ENCODE results near the gene SRRM2.

Gene SRRM2

DNA sequence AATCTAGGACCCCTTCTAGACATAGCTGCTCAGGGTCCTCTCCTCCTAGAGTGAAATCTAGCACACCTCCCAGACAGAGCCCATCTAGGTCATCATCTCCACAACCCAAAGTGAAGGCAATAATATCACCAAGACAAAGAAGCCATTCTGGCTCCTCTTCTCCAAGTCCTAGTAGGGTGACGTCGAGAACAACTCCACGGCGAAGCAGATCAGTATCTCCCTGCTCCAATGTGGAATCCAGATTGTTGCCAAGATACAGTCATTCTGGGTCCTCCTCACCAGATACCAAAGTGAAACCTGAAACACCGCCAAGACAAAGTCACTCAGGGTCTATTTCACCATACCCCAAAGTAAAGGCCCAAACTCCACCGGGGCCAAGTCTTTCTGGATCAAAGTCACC, 10.7 kb downstream of the SRRM2 start:
- no peak for DNase-seq

DNA sequence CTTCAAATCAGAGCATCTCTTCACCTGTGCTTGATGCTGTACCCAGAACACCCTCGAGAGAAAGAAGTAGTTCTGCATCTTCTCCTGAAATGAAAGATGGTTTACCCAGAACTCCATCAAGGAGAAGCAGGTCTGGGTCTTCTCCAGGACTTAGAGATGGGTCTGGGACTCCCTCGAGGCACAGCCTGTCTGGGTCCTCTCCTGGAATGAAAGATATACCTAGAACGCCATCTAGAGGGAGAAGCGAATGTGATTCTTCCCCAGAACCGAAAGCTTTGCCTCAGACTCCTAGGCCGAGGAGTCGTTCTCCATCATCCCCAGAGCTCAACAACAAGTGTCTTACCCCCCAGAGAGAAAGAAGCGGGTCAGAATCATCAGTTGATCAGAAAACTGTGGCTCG, 12.3 kb downstream of the SRRM2 start:
- DNase-seq: no peak

DNA sequence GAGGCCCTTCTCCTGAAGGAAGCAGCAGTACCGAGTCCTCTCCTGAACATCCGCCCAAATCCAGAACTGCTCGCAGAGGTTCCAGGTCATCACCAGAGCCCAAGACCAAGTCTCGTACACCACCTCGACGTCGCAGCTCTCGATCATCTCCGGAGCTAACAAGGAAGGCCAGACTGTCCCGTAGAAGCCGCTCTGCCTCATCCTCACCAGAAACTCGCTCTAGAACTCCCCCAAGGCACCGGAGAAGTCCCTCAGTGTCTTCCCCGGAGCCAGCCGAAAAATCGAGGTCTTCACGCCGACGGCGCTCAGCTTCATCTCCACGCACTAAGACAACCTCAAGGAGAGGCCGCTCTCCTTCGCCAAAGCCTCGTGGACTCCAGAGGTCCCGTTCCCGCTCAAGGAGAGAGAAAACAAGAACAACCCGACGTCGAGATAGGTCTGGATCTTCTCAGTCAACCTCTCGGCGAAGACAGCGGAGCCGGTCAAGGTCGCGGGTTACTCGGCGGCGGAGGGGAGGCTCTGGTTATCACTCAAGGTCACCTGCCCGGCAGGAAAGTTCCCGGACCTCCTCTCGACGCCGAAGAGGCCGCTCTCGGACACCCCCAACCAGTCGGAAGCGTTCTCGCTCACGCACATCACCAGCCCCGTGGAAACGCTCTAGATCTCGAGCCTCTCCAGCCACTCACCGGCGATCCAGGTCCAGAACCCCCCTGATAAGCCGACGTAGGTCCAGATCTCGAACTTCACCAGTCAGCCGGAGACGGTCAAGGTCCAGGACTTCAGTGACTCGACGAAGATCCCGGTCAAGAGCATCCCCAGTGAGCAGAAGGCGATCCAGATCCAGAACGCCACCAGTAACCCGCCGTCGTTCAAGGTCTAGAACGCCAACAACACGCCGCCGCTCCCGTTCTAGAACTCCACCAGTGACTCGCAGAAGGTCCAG, 13.3 kb downstream of the SRRM2 start:
- DNase-seq: no peak

DNA sequence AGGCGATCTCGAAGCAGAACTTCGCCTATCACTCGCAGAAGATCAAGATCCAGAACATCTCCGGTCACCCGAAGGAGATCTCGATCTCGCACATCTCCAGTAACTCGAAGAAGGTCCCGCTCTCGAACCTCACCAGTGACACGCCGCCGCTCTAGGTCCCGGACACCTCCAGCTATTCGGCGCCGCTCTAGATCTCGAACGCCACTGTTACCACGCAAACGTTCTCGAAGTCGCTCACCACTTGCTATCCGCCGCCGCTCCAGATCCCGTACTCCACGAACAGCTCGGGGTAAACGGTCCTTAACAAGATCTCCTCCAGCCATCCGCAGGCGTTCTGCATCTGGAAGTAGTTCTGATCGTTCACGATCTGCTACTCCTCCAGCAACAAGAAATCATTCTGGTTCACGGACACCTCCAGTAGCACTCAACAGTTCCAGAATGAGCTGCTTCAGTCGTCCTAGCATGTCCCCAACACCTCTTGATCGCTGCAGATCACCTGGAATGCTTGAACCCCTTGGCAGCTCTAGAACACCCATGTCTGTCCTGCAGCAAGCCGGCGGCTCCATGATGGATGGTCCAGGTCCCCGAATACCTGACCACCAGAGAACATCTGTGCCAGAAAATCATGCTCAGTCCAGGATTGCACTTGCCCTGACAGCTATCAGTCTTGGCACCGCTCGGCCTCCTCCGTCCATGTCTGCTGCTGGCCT, 14.1 kb downstream of the SRRM2 start:
- no peak for DNase-seq

DNA sequence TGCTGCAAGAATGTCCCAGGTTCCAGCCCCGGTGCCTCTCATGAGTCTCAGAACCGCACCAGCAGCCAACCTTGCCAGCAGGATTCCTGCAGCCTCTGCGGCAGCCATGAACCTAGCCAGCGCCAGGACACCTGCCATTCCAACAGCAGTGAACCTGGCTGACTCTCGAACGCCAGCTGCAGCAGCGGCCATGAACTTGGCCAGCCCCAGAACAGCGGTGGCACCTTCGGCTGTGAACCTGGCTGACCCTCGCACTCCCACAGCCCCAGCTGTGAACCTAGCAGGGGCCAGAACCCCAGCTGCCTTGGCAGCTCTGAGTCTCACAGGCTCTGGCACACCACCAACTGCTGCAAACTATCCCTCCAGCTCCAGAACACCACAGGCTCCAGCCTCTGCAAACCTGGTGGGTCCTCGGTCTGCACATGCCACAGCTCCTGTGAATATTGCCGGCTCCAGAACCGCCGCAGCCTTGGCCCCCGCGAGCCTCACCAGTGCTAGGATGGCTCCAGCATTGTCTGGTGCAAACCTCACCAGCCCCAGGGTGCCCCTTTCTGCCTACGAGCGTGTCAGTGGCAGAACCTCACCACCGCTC, 14.8 kb downstream of the SRRM2 start:
- DNase-seq: no peak

DNA sequence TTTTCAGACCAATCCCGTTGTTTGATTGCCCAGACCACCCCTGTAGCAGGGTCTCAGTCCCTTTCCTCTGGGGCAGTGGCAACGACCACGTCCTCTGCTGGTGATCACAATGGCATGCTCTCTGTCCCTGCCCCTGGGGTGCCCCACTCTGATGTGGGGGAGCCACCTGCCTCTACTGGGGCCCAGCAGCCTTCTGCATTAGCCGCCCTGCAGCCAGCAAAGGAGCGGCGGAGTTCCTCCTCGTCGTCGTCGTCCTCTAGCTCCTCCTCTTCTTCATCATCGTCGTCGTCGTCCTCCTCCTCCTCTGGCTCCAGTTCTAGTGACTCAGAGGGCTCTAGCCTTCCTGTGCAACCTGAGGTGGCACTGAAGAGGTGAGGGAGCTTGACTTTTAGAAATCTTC, 15.5 kb downstream of the SRRM2 start:
- no peak for DNase-seq

DNA sequence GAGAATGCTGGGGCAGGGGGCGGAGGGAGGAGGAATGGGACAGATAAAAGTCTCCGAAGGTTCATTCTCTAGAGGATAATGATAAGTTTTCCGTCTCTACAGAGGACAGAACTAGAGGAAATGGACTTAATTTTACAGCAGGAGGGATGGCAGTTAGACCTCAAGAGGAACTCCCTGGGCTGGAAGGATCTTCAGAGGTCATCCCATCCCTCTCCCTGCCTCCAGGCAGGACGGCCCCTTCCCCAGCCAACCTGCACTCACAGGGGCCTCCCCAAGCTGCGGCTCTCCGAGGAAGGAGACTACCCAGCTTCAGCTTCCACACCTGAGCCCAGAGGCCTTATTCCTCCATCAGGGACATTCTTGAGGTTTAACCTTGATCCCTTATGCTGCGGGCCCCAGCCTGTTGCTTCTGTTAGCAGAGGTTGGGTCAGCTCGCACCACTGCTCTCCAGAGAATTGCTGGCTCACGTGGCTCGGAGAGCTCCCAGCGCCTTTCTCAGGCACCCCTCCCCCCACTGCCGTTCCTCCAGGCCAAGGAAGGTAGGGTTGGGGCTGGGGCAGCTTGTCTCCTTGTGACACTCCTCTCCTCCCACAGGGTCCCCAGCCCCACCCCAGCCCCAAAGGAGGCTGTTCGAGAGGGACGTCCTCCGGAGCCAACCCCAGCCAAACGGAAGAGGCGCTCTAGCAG, 16.1 kb downstream of the SRRM2 start:
- DNase-seq: no peak

DNA sequence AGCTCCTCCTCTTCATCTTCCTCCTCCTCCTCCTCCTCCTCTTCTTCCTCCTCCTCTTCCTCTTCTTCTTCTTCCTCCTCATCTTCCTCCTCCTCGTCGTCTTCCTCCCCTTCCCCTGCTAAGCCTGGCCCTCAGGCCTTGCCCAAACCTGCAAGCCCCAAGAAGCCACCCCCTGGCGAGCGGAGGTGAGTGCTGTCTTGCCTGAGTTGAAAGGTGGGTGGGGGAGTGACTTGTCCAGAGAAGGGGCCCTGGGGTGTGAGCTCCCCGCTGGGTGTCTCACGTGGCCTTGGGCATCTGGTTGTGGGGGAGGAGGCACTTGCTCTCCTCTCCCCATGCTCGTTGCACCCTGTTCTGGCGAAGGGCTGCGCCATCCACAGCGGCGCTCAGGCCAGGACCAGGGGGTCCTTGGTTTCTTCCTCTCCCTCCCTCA, 16.7 kb downstream of the SRRM2 start:
- no peak for DNase-seq

DNA sequence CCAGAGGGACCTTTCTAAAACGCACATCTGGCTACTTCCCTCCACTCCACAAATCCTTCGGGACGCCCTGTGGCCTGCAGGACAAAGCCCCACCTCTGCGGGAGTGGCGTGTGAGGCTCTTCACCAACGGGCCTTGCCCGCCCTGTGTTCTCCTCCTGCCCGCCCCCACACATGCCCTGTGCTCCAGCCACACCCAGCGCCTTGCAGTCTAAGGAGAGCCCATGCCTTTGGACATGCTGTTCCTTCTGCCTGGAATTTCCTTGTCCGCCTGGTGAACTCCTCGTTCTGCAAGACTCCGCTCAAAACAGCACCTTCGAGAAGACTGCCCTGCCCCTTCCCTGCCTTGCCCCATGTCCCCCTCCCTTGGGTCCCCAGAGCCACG, 17.2 kb downstream of the SRRM2 start:
- no peak for DNase-seq

DNA sequence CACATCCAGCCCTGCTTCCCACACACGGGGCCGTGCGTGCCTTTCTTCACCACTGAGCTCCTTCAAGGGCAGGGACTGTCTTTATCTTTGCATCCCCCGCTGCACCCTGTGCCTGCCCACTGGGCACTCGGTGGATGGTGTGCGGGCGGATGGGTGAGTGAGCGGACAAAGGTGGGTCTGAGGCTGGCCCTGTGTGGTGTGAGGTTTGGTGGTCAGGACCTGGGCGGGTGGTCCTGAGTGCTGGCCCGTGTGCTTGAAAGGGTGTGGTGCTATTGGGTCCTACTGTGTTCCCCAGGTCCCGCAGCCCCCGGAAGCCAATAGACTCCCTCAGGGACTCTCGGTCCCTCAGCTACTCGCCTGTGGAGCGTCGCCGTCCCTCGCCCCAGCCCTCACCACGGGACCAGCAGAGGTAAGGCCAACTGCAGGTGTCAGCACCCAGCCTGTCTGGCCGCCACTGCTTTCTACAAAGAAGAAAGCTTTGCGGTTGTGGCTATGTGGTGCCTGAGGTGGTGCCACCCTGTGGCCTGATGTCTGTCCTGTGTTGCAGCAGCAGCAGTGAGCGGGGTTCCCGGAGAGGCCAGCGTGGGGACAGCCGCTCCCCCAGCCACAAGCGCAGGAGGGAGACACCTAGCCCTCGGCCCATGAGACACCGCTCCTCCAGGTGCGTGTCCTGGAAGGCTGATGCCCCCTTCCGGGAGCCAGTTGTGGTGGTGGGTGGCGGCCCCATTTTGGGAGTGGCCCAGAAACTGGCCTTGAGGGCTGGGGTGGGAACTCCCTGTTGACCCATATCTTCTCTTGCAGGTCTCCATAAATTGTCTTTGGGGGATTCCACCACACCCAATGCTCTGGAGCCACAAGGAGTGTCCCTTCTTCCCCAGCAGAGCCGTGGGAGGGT, 17.9 kb downstream of the SRRM2 start:
- no peak for DNase-seq

DNA sequence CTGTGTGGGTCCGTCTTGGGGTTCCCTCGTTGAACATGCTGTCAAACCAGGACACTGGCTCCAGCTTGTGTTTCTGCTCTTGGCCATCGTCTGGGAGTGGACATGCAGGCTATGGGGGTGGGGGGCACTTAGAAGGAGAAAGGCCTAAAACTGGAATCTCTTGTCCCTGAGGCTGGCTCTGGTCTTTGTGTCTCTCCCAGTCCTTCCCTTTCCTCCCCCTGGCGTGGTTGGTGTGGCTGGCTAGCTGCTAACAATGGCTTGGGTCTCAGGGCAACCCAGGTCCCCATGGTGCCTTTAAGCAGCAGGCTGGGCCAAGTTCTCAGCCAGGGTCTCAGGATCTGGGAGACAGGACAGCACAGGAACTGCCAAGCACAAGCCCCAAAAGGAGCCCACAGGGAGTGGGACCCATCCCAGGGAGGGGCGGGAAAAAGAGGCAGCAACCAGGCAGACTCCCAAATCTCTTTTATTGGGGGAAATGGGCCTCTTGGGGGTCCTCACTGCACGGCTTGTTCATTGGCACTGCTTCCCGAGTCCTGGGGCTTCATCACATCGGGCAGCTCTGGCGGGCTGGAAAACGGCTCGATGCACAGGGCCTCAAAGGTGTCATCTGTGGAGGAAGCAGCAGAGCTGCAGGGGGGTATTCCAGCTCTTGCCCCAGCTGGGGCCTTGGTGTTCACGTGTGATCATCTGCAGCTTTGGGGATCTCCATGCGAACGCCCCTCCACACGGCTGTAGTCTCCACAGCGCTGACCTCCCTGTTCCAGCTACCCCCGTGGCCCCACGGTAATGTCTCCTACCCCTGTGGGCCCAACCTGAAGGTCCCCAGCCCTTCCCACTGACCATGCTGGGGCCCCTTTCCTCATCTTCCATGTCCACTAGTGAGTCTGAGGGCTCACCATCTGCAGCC, 19.3 kb downstream of the SRRM2 start:
- no peak for DNase-seq

DNA sequence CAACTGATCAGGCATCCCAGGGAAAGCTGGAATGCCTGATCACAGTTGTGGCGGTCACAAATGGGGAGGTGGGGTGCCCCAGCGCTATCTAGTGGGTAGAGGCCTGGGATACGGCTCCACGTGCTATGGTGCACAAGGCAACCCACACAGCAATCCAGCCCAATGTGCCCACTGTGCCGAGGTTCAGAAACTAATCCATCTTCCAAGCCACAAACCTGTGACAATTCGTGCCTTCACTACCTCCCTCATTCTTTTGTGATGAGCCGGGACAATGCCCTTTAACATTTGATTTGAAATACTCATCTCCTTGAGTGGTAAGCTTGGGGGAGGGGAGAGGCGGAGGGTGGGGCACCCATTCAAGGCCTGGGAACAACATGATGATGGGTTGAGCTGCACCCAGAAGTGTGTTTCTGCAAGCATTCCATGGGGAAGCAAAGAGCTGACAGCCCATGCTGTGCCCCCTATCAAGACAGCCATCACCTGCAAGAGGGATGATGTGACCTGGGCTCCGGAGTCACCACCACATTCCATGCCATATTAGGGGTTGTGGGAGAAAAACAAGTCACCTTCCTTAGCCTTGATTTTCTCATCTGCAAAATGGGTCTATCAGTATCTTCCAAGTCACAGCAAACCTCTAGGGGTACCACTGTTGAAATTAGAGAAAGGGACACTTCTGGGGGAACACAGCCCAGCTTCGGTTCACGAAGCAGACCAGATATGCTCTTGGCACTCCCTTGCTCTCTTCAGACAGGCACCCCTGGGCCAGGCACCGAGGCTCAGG, 20.9 kb downstream of the SRRM2 start:
- peak; percentile 27 for DNase-seq

DNA sequence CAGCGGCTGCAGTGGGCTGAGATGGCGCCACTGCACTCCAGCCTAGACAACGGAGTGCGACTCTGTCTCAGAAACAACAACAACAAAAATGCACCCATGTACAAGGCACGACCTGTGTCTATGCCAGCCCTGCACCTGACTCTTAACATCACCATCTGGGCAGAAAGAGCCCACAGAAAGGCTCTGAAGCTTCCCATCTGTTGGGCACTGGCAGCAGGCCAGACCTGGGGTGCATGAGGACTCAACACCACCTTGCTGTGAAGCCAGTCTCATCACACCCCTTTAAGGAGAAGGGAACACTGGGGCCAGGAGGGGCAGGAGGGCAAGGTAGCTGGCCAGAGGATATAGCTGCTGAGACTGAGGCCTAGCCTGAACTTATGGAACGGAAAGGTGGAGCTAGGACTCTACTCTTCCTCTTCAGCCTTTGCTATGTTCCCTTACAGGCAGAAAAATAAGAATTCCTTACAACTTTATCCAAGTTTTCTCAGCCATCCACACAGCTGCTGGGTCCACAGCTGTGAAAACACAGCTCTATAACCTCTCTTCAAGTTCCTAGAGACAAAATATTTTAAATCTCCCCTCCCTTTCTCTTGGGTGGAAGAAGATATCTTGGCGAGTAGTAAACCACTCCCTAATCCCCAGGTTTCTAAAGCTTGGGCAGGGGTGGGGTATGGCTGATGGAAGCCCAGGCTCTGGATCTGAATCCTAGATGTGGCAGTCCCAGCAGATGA, 21.9 kb downstream of the SRRM2 start:
- no peak for DNase-seq

DNA sequence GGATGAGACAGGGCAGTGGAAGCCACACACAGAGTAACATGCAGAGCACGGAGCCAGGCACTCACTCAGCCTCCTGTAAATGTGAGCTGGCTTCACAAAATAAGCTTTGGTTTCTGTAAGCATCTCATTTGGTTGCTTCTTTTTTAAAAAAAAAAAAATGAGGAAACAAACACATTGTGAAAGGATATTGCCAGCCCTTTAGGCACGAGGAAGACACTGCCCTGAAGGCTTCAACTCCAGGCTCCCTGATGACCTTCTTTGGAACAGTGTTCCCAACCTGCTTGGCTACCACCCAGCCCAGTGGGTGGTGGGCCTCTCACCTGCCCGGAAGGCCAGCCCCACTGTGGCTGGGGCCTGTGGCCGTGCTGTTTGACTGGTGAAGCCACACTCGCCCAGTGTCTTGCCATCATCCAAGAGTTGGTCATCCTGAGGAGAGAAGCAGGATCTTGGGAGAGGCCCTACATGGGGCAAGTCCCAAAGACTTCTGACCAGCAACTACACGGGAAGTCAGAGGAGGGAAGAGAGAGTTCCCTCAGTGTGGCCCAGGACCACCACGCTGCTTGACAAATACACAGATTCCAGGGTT, 22.8 kb downstream of the SRRM2 start:
- no peak for DNase-seq

DNA sequence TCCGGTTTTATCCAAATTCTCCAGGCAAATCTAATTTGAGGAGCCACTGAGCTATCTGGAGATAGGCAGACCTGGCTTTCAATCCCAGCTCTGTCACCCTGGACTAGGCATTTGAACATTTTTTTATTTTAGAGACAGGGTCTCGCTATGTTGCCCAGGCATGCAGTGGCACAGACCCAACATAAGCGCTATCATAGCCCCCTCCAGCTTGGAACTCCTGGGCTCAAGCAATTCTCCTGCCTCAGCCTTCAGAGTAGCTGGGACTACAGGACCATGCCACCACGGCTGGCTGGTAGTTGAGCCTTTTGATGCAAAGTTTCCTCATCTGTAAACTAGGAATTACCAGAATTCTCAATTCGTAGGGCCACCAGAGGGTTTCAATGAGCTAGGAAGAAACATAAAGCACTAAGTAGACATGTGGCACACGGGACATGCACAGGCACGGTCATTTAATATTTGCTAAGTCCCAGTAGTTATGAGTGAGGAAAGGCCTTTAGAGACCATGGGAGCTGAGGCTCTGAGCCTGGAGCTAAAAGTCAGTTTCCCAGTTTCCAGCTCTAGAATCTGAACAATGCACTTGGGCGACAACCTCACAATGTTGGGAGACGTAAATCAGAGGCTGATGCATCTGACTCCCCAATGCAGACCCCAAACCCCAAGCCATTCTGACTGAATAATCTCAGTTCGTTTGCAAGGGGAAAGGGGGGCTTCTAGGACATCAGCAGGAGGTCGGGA, 23.5 kb downstream of the SRRM2 start:
- DNase-seq: no peak

DNA sequence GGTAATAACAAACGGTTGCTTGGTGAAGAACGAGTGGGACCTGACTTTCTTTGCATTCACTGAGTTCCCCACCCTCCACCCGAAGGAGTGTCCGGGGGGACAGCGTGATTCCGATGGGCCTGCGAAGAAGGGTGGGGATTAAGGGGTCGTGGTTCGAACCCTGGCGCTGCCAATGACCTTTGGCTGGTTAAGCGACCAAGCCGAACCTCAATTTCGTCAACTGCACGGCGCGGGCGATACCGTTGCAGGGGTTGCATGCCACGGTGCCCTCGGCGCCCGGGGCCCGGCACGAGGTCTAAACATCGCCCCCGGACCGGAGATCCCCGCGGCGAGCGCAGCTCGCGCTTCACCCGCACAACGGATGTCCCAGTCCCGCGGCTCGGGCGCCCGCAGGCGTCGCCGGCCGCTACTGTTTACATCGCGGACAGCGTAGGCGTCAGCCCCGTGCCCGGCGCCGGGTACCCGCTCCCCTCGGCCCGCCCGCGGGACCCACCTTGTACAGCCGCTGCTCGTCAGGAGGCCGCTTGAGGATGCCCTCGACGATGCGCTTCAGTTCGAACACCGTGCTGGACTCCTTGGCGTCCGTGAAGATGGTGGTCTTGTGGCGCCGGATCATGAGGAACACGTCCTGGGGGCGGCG, 24.2 kb downstream of the SRRM2 start:
- no peak for DNase-seq

DNA sequence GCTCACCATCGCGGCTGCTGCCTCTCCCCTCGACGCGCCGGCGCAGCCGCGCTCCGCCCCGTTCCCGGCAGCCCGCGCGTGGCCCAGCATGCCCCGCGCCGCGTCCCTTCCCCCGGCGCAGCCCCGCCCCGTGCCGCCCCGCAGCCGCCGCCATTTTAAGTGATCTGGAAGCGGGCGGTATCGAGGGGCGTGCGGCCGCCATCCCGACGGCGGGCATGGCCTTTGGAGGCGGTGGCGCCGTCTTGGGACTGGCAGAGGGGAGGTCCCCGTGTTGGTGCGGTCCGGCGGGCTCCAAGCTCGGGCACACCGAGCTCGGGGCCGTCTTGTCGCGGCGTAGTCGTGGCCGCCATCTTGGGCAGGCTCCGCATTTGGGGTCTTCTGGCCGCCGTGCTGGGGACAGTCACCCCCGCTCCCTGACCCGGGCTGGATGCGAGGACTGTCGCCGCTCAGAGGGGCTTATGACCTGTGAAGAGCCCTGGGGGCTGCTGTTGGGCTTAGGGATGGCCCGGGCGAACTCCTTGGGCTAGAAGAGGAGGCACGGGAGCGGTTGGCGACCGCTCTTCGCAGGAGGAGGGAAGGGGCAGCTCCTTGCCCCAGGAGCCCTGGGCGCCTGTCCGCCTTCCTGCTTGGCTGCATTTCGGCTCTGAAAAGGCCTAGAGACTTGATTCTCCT, 24.9 kb downstream of the SRRM2 start, which contains the start of gene ELOB:
Gene ELOB, minus strand, starts transcription at position 50 of the 672 bp plus-strand sequence. Its CDS starts 41 bp downstream, at position 9.
- DNase-seq: peak; percentile 86
